ENCODE data around the gene RIMBP3C.
"Not testable (repeated sequence)": the region's sequence is repeated elsewhere in the genome, so short reads cannot be mapped to it uniquely, and the experiment has no call there.

- not testable (repeated sequence) for TF ChIP-seq CTCF (IDR thresholded peaks at IDR 0.05; ENCODE audit: poor library complexity, severe bottlenecking); MXI1 (conservative IDR thresholded peaks at IDR 0.05; ENCODE audit: poor library complexity, severe bottlenecking); EP300 (conservative IDR thresholded peaks at IDR 0.05; ENCODE audit: poor library complexity, severe bottlenecking); EZH2 (IDR thresholded peaks at IDR 0.05; ENCODE audit: borderline replicate concordance, insufficient read depth, low read length, poor library complexity, severe bottlenecking); TAF1 (IDR thresholded peaks at IDR 0.05; ENCODE audit: low read depth); REST (IDR thresholded peaks at IDR 0.05; ENCODE audit: borderline replicate concordance); RAD21 (conservative IDR thresholded peaks at IDR 0.05); SMC3 (conservative IDR thresholded peaks at IDR 0.05; ENCODE audit: poor library complexity); POLR2AphosphoS5 (IDR thresholded peaks at IDR 0.05)
Measured at GRCh38 chr22:21526705-21527500, 24.4 kb downstream of the RIMBP3C start.
